Liver (tissue), 3 donors: ENCODE results near the gene ORAI3.

Experiments used
- MAX ChIP-seq: IDR thresholded peaks from 2 replicates; pipeline ENCODE4 v1.6.1; 2016; ENCODE audit warnings: antibody characterized with exemption
- RXRA ChIP-seq, 2 donors: IDR thresholded peaks; 2 replicates each; pipeline ENCODE4 v1.6.1; 2017 to 2018; ENCODE audit warnings: antibody characterized with exemption in 2 of 2, mild to moderate bottlenecking in 1 of 2
- SP1 ChIP-seq: IDR thresholded peaks from 2 replicates; pipeline ENCODE4 v1.6.1; 2018; ENCODE audit warnings: antibody characterized with exemption, mild to moderate bottlenecking
- YY1 ChIP-seq: IDR thresholded peaks from 2 replicates; pipeline ENCODE4 v1.6.1; 2016; ENCODE audit warnings: antibody characterized with exemption, mild to moderate bottlenecking
- TF ChIP-seq, protein P1 (sequence below): fragments of 150-350 bp; IDR thresholded peaks from 2 replicates; pipeline ENCODE4 v1.5.1; 2017; ENCODE audit warnings: improper control_type of control experiment, low read depth, low read length; ENCODE audit not compliant: missing input control
- TF ChIP-seq, protein P2 (sequence below): IDR thresholded peaks from 2 replicates; pipeline ENCODE4 v1.6.1; 2016; ENCODE audit warnings: antibody characterized with exemption, mild to moderate bottlenecking
- TF ChIP-seq, protein P3 (sequence below): IDR thresholded peaks from 2 replicates; pipeline ENCODE4 v1.6.1; 2016; ENCODE audit warnings: antibody characterized with exemption
- donor health status: healthy.
- donor health status: healthy.

GRCh38 chr16:30961384-30961783, 12.5 kb downstream of the ORAI3 start:
- TF ChIP-seq SP1 (no peak), RXRA (IDR thresholded peaks at IDR 0.05) (no peak), YY1 (no peak), MAX (no peak)
- TF ChIP-seq, protein P1, sequence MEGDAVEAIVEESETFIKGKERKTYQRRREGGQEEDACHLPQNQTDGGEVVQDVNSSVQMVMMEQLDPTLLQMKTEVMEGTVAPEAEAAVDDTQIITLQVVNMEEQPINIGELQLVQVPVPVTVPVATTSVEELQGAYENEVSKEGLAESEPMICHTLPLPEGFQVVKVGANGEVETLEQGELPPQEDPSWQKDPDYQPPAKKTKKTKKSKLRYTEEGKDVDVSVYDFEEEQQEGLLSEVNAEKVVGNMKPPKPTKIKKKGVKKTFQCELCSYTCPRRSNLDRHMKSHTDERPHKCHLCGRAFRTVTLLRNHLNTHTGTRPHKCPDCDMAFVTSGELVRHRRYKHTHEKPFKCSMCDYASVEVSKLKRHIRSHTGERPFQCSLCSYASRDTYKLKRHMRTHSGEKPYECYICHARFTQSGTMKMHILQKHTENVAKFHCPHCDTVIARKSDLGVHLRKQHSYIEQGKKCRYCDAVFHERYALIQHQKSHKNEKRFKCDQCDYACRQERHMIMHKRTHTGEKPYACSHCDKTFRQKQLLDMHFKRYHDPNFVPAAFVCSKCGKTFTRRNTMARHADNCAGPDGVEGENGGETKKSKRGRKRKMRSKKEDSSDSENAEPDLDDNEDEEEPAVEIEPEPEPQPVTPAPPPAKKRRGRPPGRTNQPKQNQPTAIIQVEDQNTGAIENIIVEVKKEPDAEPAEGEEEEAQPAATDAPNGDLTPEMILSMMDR, result no peak
- TF ChIP-seq, protein P2, sequence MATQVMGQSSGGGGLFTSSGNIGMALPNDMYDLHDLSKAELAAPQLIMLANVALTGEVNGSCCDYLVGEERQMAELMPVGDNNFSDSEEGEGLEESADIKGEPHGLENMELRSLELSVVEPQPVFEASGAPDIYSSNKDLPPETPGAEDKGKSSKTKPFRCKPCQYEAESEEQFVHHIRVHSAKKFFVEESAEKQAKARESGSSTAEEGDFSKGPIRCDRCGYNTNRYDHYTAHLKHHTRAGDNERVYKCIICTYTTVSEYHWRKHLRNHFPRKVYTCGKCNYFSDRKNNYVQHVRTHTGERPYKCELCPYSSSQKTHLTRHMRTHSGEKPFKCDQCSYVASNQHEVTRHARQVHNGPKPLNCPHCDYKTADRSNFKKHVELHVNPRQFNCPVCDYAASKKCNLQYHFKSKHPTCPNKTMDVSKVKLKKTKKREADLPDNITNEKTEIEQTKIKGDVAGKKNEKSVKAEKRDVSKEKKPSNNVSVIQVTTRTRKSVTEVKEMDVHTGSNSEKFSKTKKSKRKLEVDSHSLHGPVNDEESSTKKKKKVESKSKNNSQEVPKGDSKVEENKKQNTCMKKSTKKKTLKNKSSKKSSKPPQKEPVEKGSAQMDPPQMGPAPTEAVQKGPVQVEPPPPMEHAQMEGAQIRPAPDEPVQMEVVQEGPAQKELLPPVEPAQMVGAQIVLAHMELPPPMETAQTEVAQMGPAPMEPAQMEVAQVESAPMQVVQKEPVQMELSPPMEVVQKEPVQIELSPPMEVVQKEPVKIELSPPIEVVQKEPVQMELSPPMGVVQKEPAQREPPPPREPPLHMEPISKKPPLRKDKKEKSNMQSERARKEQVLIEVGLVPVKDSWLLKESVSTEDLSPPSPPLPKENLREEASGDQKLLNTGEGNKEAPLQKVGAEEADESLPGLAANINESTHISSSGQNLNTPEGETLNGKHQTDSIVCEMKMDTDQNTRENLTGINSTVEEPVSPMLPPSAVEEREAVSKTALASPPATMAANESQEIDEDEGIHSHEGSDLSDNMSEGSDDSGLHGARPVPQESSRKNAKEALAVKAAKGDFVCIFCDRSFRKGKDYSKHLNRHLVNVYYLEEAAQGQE, result no peak
- TF ChIP-seq, protein P3, sequence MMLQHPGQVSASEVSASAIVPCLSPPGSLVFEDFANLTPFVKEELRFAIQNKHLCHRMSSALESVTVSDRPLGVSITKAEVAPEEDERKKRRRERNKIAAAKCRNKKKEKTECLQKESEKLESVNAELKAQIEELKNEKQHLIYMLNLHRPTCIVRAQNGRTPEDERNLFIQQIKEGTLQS, result no peak
